H1 (cell line): ENCODE results near the gene VRK3. TPM values are rescaled to one million over a fixed set of nuclear protein-coding genes. Genes with fewer than 3 reads are reported as not detected.

Experiments
- CTCF ChIA-PET: fragments of 300-600 bp; sonication (Branson Sonifier 250); formaldehyde crosslinking; loops from one replicate; lab custom pipeline; 2021; ENCODE audit not compliant: partially characterized antibody; lab: Charles Lee
- POLR2A ChIA-PET: fragments of 300-600 bp; sonication (Branson Sonifier 250); formaldehyde crosslinking; loops from one replicate; lab custom pipeline; 2021; ENCODE audit warnings: inconsistent platforms; ENCODE audit not compliant: partially characterized antibody; lab: Charles Lee
- DNase-seq, 2 experiments: peaks; one replicate each; pipeline versions ENCODE4 v3.0.0 to v3.0.0-alpha.2; 2010 to 2022; ENCODE audit warnings: low spot score in 2 of 2, low read depth in 1 of 2, mixed read lengths in 1 of 2
- FAIRE-seq: peaks from 2 replicates; lab custom pipeline; 2011; peaks lifted over from hg19 to GRCh38; lab: Jason Lieb, UNC
- H2AFZ ChIP-seq: 2 replicates; pipeline ENCODE4 v1.8.1; 2012; ENCODE audit warnings: low read length, inconsistent platforms
- H2AK5ac ChIP-seq: 2 replicates; pipeline ENCODE4 v1.6.1; 2013; ENCODE audit warnings: low read depth, low read length
- H2BK120ac ChIP-seq: replicated peaks from 2 replicates; pipeline ENCODE3; 2013; ENCODE audit warnings: low read depth, low read length, inconsistent platforms
- H2BK12ac ChIP-seq: 2 replicates; pipeline ENCODE4 v1.6.1; 2013; ENCODE audit warnings: low read depth, low read length
- H2BK15ac ChIP-seq: 2 replicates; pipeline ENCODE4 v1.6.1; 2013; ENCODE audit warnings: low read length
- H2BK20ac ChIP-seq: 2 replicates; pipeline ENCODE4 v1.6.1; 2013; ENCODE audit warnings: low read length
- H2BK5ac ChIP-seq: 2 replicates; pipeline ENCODE4 v1.6.1; 2013; ENCODE audit warnings: low read depth, low read length
- H3K14ac ChIP-seq: 2 replicates; pipeline ENCODE4 v1.6.1; 2013; ENCODE audit warnings: inconsistent platforms; ENCODE audit not compliant: insufficient read length
- H3K18ac ChIP-seq: 2 replicates; pipeline ENCODE4 v1.6.1; 2013; ENCODE audit warnings: low read length; ENCODE audit errors: extremely low read depth
- H3K23ac ChIP-seq: 2 replicates; pipeline ENCODE4 v1.6.1; 2013; ENCODE audit warnings: inconsistent platforms; ENCODE audit not compliant: insufficient read length
- H3K23me2 ChIP-seq: 2 replicates; pipeline ENCODE4 v1.6.1; 2013; ENCODE audit warnings: low read depth, low read length
- H3K27ac ChIP-seq: 2 replicates; pipeline ENCODE4 v1.6.1; 2011; ENCODE audit warnings: low read depth, low read length, inconsistent platforms
- H3K27me3 ChIP-seq, 4 experiments: replicated peaks in 1 of 4; 1 replicate in 1 of 4; 2 replicates in 3 of 4; pipeline versions ENCODE4 v1.6.1 to v1.8.1; 2011 to 2013; ENCODE audit warnings: low read length in 3 of 4, mild to moderate bottlenecking in 3 of 4, inconsistent platforms in 2 of 4, mixed read lengths in 2 of 4, moderate library complexity in 1 of 4; ENCODE audit not compliant: control insufficient read depth in 3 of 4, insufficient read depth in 3 of 4; ENCODE audit errors: extremely low read depth in 1 of 4
- H3K36me3 ChIP-seq, 4 experiments: 2 replicates each; pipeline versions ENCODE4 v1.6.1 to v1.8.1; 2011 to 2013; ENCODE audit warnings: mild to moderate bottlenecking in 4 of 4, low read length in 3 of 4, moderate library complexity in 2 of 4, control low read depth in 1 of 4, inconsistent platforms in 1 of 4; ENCODE audit not compliant: insufficient read depth in 4 of 4, control insufficient read depth in 2 of 4
- H3K4ac ChIP-seq: replicated peaks from 2 replicates; pipeline ENCODE3; 2013; ENCODE audit warnings: low read length, low read depth, mixed read lengths, inconsistent platforms; ENCODE audit not compliant: insufficient read length
- H3K4me1 ChIP-seq, 4 experiments: replicated peaks in 1 of 4; 1 replicate in 1 of 4; 2 replicates in 3 of 4; pipeline versions ENCODE4 v1.6.1 to v1.8.1; 2011 to 2013; ENCODE audit warnings: low read length in 3 of 4, inconsistent platforms in 2 of 4, mixed read lengths in 1 of 4; ENCODE audit not compliant: insufficient read depth in 4 of 4, control insufficient read depth in 3 of 4
- H3K4me2 ChIP-seq, 2 experiments: 2 replicates each; pipeline versions ENCODE4 v1.6.1 to v1.8.1; 2011 to 2013; ENCODE audit warnings: low read depth in 2 of 2, low read length in 2 of 2, control low read depth in 1 of 2, inconsistent platforms in 1 of 2, mild to moderate bottlenecking in 1 of 2; ENCODE audit not compliant: insufficient read depth in 1 of 2
- H3K4me3 ChIP-seq, 4 experiments: fragments of 200-600, 300-600 bp in 1 of 4; sonication (generic), shearing (Covaris generic), sonication (Bioruptor Twin) in 1 of 4; 2 replicates each; pipeline versions ENCODE4 v1.5.1 to v1.8.1; 2011 to 2016; ENCODE audit warnings: low read length in 4 of 4, low read depth in 3 of 4, control low read depth in 2 of 4, inconsistent platforms in 2 of 4, mild to moderate bottlenecking in 2 of 4, mixed read lengths in 1 of 4, moderate library complexity in 1 of 4; ENCODE audit not compliant: insufficient read depth in 2 of 4; ENCODE audit errors: extremely low read depth in 1 of 4
- H3K56ac ChIP-seq: replicated peaks from 2 replicates; pipeline ENCODE3; 2013; ENCODE audit warnings: low read depth, mild to moderate bottlenecking, mixed read lengths, low read length, inconsistent platforms; ENCODE audit not compliant: insufficient read length
- H3K79me1 ChIP-seq: 2 replicates; pipeline ENCODE4 v1.6.1; 2013; ENCODE audit warnings: low read depth, low read length, control low read depth
- H3K79me2 ChIP-seq, 2 experiments: 2 replicates each; pipeline versions ENCODE4 v1.6.1 to v1.8.1; 2012 to 2013; ENCODE audit warnings: low read length in 2 of 2, mild to moderate bottlenecking in 2 of 2, inconsistent platforms in 1 of 2; ENCODE audit not compliant: insufficient read depth in 2 of 2, control insufficient read depth in 1 of 2
- H3K9ac ChIP-seq, 4 experiments: replicated peaks in 1 of 4; 1 replicate in 1 of 4; 2 replicates in 3 of 4; pipeline versions ENCODE4 v1.6.1 to v1.8.1; 2011 to 2013; ENCODE audit warnings: low read depth in 3 of 4, low read length in 3 of 4, control low read depth in 2 of 4, mild to moderate bottlenecking in 2 of 4, moderate library complexity in 2 of 4, inconsistent platforms in 1 of 4; ENCODE audit errors: extremely low read depth in 1 of 4
- H3K9me3 ChIP-seq, 2 experiments: 2 replicates each; pipeline versions ENCODE4 v1.6.1 to v1.8.1; 2012 to 2013; ENCODE audit warnings: mild to moderate bottlenecking in 2 of 2, moderate library complexity in 2 of 2, control low read depth in 1 of 2, inconsistent platforms in 1 of 2, low read depth in 1 of 2, low read length in 1 of 2, mixed read lengths in 1 of 2; ENCODE audit not compliant: insufficient read depth in 2 of 2
- H4K20me1 ChIP-seq, 2 experiments: replicated peaks in 1 of 2; 2 replicates each; pipeline versions ENCODE3 to v1.8.1; 2011 to 2013; ENCODE audit warnings: inconsistent platforms in 2 of 2, low read length in 2 of 2, mild to moderate bottlenecking in 1 of 2; ENCODE audit not compliant: insufficient read depth in 2 of 2, control insufficient read depth in 1 of 2
- H4K5ac ChIP-seq: 2 replicates; pipeline ENCODE4 v1.6.1; 2013; ENCODE audit warnings: low read length, low read depth, mixed read lengths, inconsistent platforms; ENCODE audit not compliant: insufficient read length
- H4K8ac ChIP-seq: 2 replicates; pipeline ENCODE4 v1.8.0; 2013; ENCODE audit warnings: mild to moderate bottlenecking, moderate library complexity, low read length, inconsistent platforms; ENCODE audit not compliant: insufficient read depth; ENCODE audit errors: extremely low read depth
- H4K91ac ChIP-seq: replicated peaks from 2 replicates; pipeline ENCODE3; 2013; ENCODE audit warnings: low read length, mixed read lengths, inconsistent platforms; ENCODE audit not compliant: insufficient read length
- BACH1 ChIP-seq: IDR thresholded peaks from 2 replicates; pipeline ENCODE4 v1.6.1; 2012; ENCODE audit warnings: low read length, improper control_type of control experiment
- CBX5 ChIP-seq: fragments of 300-800, 300-1000 bp; sonication (generic); IDR thresholded peaks from 2 replicates; pipeline ENCODE4 v1.7.1; 2016; ENCODE audit warnings: antibody characterized with exemption, low read length, low read depth
- CBX8 ChIP-seq: fragments of 300-800, 300-1000 bp; sonication (generic); IDR thresholded peaks from 2 replicates; pipeline ENCODE4 v1.7.1; 2016; ENCODE audit warnings: low read depth, low read length, borderline replicate concordance
- CHD2 ChIP-seq: IDR thresholded peaks from 2 replicates; pipeline ENCODE4 v1.6.1; 2012; ENCODE audit warnings: low read length, improper control_type of control experiment
- GABPA ChIP-seq: IDR thresholded peaks from 2 replicates; pipeline ENCODE4 v1.6.1; 2011; ENCODE audit warnings: mild to moderate bottlenecking, low read length, moderate library complexity, borderline replicate concordance; ENCODE audit not compliant: insufficient read depth
- GTF2F1 ChIP-seq: IDR thresholded peaks from 2 replicates; pipeline ENCODE4 v1.6.1; 2012; ENCODE audit warnings: low read depth, low read length, improper control_type of control experiment, borderline replicate concordance
- JUND ChIP-seq: IDR thresholded peaks from 2 replicates; pipeline ENCODE4 v1.6.1; 2011; ENCODE audit warnings: mild to moderate bottlenecking, improper control_type of control experiment, low read length
- KDM5A ChIP-seq: fragments of 200-600 bp; IDR thresholded peaks from 2 replicates; pipeline ENCODE4 v1.7.1; 2012; ENCODE audit warnings: mild to moderate bottlenecking, low read length, inconsistent platforms, mixed read lengths
- MAFK ChIP-seq: IDR thresholded peaks from 2 replicates; pipeline ENCODE4 v1.6.1; 2012; ENCODE audit warnings: low read depth, mild to moderate bottlenecking, improper control_type of control experiment, low read length
- NANOG ChIP-seq: IDR thresholded peaks from 2 replicates; pipeline ENCODE4 v1.6.1; 2011; ENCODE audit warnings: low read length, low read depth, mild to moderate bottlenecking, inconsistent platforms; ENCODE audit not compliant: insufficient read depth, poor library complexity, severe bottlenecking
- NRF1 ChIP-seq: IDR thresholded peaks from 2 replicates; pipeline ENCODE4 v1.6.1; 2011; ENCODE audit warnings: mild to moderate bottlenecking, low read depth, low read length, improper control_type of control experiment
- POU5F1 ChIP-seq: IDR thresholded peaks from 2 replicates; pipeline ENCODE4 v1.6.1; 2011; ENCODE audit warnings: low read depth, mild to moderate bottlenecking, low read length, moderate library complexity
- SIN3A ChIP-seq, 2 experiments: IDR thresholded peaks in 1 of 2; conservative IDR thresholded peaks in 1 of 2; 2 replicates each; pipeline ENCODE4 v1.6.1; 2011 to 2012; ENCODE audit warnings: low read length in 2 of 2, improper control_type of control experiment in 1 of 2, low read depth in 1 of 2, mild to moderate bottlenecking in 1 of 2
- SP2 ChIP-seq: IDR thresholded peaks from 2 replicates; pipeline ENCODE4 v1.6.1; 2012; ENCODE audit warnings: mild to moderate bottlenecking, low read length, inconsistent platforms
- TBP ChIP-seq: IDR thresholded peaks from 2 replicates; pipeline ENCODE4 v1.6.1; 2011; ENCODE audit warnings: low read depth, low read length, improper control_type of control experiment
- ZNF274 ChIP-seq: IDR thresholded peaks from 2 replicates; pipeline ENCODE4 v1.7.0; 2012; ENCODE audit warnings: low read length, borderline replicate concordance; ENCODE audit errors: extremely low read depth
- WGBS, 2 experiments: shearing (Covaris generic) in 1 of 2; methylation state at CpG; one replicate each; pipeline versions ENCODE4 v1.1.6 to v1.1.7; 2013 to 2015; ENCODE audit warnings: low lambda C conversion rate in 2 of 2, mixed read lengths in 2 of 2, inconsistent platforms in 1 of 2, low coverage in 1 of 2, missing lambda C conversion rate in 1 of 2; ENCODE audit not compliant: insufficient replicate concordance in 2 of 2, insufficient coverage in 1 of 2, insufficient read length in 1 of 2; ENCODE audit errors: extremely low coverage in 1 of 2, missing lambda C conversion rate in 1 of 2; 5-methylcytosine and 5-hydroxymethylcytosine counted together
- polyA plus RNA-seq, 7 experiments: library from polyadenylated mRNA; depleted of rRNA in 3 of 7; stranded (reverse) in 5 of 7; unstranded in 2 of 7; fragments of >200 nt in 5 of 7; fragments of 200-250 nt in 2 of 7; gene quantifications; 1 replicate in 5 of 7; 2 replicates in 1 of 7; 4 replicates in 1 of 7; pipeline versions ENCODE4 v1.2.1 to v1.2.3, GENCODE V29; 2011 to 2013; ENCODE audit warnings: missing spikeins in 2 of 7, mixed read lengths in 2 of 7
- total RNA-seq: library from RNA; stranded (reverse); fragmentation: NEBNext Ultra II Directional; extraction: Animal tissue kit (Norgen Biotek cat#: 25700); gene quantifications from 2 replicates; pipeline ENCODE4 v1.2.1, GENCODE V29; 2021

The VRK3 gene
- total and polyA plus RNA-seq, 2 of the 8 experiments (the other 6 are each of a cell fraction or from before 2014, with no cell fraction given) = 21.3 to 36.1 TPM

GRCh38 chr19:50065938-50066337 lies 40.8 kb upstream of the VRK3 start:
- Histone ChIP-seq H2BK15ac (no peak overlapping the region), H3K27me3 (no peaks in the 10 kb centered on the region), H4K91ac (no peak overlapping the region), H3K79me1 (no peaks in the 10 kb centered on the region), H2AFZ (no peak overlapping the region), H3K9me3 (peaks cover 47 to 71% of the 10 kb centered on the region in 2 experiments), H3K4ac (no peak overlapping the region), H4K20me1 (no peaks in the 10 kb centered on the region), H3K9ac (no peak overlapping the region), H3K36me3 (no peaks in the 10 kb centered on the region), H4K5ac (no peak overlapping the region), H3K23ac (no peak overlapping the region), H2BK5ac (no peak overlapping the region), H3K56ac (no peak overlapping the region), H3K23me2 (no peaks in the 10 kb centered on the region), H3K14ac (no peak overlapping the region), H3K4me1 (no peaks in the 10 kb centered on the region), H3K4me2 (no peak overlapping the region), H2AK5ac (no peak overlapping the region), H3K79me2 (no peaks in the 10 kb centered on the region), H3K18ac (no peak overlapping the region), H3K27ac (no peak overlapping the region), H3K4me3 (no peak overlapping the region), H2BK20ac (no peak overlapping the region), H4K8ac (no peak overlapping the region), H2BK120ac (no peak overlapping the region), H2BK12ac (no peak overlapping the region)
- ChIA-PET POLR2A (no interaction called here), CTCF (interaction anchor here (0.5 kb wide), 1 partner anchor 1029 kb away, joined by 4 read pairs; no protein-coding TSS in a partner anchor)
- 87% methylated on average over 9 of the region's 10 CpGs; no CpG with 5 or more reads in 1 of the 2 experiments for WGBS, 2 experiments
- DNase-seq (no peak), FAIRE-seq (no peak)
- TF ChIP-seq TBP = no peak
- no peak for TF ChIP-seq CHD2
- TF ChIP-seq POU5F1 = no peak
- TF ChIP-seq CBX5 = no peak
- TF ChIP-seq NRF1 = no peak
- TF ChIP-seq JUND = no peak
- TF ChIP-seq ZNF274 = no peak
- TF ChIP-seq KDM5A = no peak
- no peak for TF ChIP-seq MAFK
- no peak for TF ChIP-seq GABPA
- no peak for TF ChIP-seq SIN3A (conservative IDR thresholded peaks at IDR 0.05 in 1 of 2, IDR thresholded peaks at IDR 0.05 in 1 of 2; ENCODE audit: low read depth in 1 of 2, low read length in 2 of 2)
- TF ChIP-seq BACH1 = no peak
- TF ChIP-seq CBX8 = no peak
- no peak for TF ChIP-seq NANOG
- TF ChIP-seq SP2 = no peak
- TF ChIP-seq GTF2F1 = no peak
